Measurements from ENCODE around the gene DNM3. TPM values are rescaled to one million over a fixed set of nuclear protein-coding genes. Genes with fewer than 3 reads are reported as not detected.

The DNM3 gene
- total RNA-seq, 1 experiment from 2014 or later: 2.7 TPM

- no peak for TF ChIP-seq CTCF (conservative IDR thresholded peaks at IDR 0.05)
Measured at GRCh38 chr1:172342584-172343239, 501.4 kb downstream of the DNM3 start.

More at GRCh38 chr1:172342584-172343239, 501.4 kb downstream of the DNM3 start:
- Histone ChIP-seq H2BK20ac (ENCODE audit: low read depth, low read length, poor library complexity, severe bottlenecking) (no peak overlapping the region), H3K79me2 (ENCODE audit: insufficient read depth, low read length) (no peaks in the 10 kb centered on the region), H2BK15ac (ENCODE audit: low read depth, low read length) (no peak overlapping the region), H3K79me1 (ENCODE audit: insufficient read depth, low read depth, low read length, poor library complexity, severe bottlenecking) (no peaks in the 10 kb centered on the region), H3K27me3 (ENCODE audit: insufficient read depth, low read length) (no peaks in the 10 kb centered on the region), H3K9ac (ENCODE audit: extremely low read depth, insufficient read length, low read length) (no peak overlapping the region), H3K23ac (ENCODE audit: insufficient read length, low read depth, low read length) (no peak overlapping the region), H2AK5ac (ENCODE audit: insufficient read length, low read length) (no peak overlapping the region), H2BK12ac (ENCODE audit: insufficient read length, low read depth, low read length) (no peak overlapping the region), H2BK120ac (ENCODE audit: low read depth, low read length, poor library complexity, severe bottlenecking) (no peak overlapping the region), H3K4me1 (ENCODE audit: insufficient read depth, low read length) (peaks cover 3% of the 10 kb centered on the region; the same call in 1 of the 2 replicates), H3K23me2 (ENCODE audit: insufficient read length, low read depth, low read length, poor library complexity, severe bottlenecking) (no peaks in the 10 kb centered on the region), H4K8ac (replicated peaks; ENCODE audit: insufficient read length, low read depth, low read length) (no peak overlapping the region), H3K18ac (ENCODE audit: insufficient read length, low read depth, low read length) (no peak overlapping the region), H2BK5ac (ENCODE audit: insufficient read length, low read length) (no peak overlapping the region), H4K5ac (ENCODE audit: insufficient read length, low read depth, low read length) (no peak overlapping the region), H2AFZ (ENCODE audit: low read length) (no peak overlapping the region), H3K4me2 (ENCODE audit: insufficient read depth, insufficient read length, low read length) (no peak overlapping the region), H4K91ac (ENCODE audit: insufficient read length, low read depth, low read length) (no peak overlapping the region), H3K4ac (ENCODE audit: low read depth, low read length) (no peak overlapping the region), H3T11ph (ENCODE audit: low read length) (no peak overlapping the region), H3K9me3 (ENCODE audit: control insufficient read depth, low read depth, low read length) (no peaks in the 10 kb centered on the region), H3K14ac (ENCODE audit: insufficient read depth, low read length) (no peak overlapping the region), H3K27ac (ENCODE audit: insufficient read length, low read depth, low read length) (no peak overlapping the region), H3K56ac (ENCODE audit: insufficient read length, low read depth, low read length) (no peak overlapping the region), H4K20me1 (ENCODE audit: control insufficient read depth, insufficient read depth, insufficient read length) (no peaks in the 10 kb centered on the region)
- H3K36me3 Mint-ChIP-seq (ENCODE audit: insufficient read depth in 1 of 3, low read depth in 3 of 3): peaks cover 9 to 16% (median 15%) of the 10 kb centered on the region in 3 experiments
- peaks cover 12 to 14% of the 10 kb centered on the region in 2 experiments for H3K9me3 Mint-ChIP-seq
- H3K4me1 Mint-ChIP-seq: peaks cover 24 to 31% of the 10 kb centered on the region in 2 experiments
- DNase-seq: no peak
- peak overlapping the region in 1 of 3 experiments; percentile 40; a peak in 3 of 7 replicates for H3K27ac Mint-ChIP-seq
- no CpG with 5 or more reads among the region's 4 CpGs for WGBS (ENCODE audit: extremely low coverage, insufficient read length, low lambda C conversion rate)
- no peak overlapping the region for H3K4me3 Mint-ChIP-seq
- no peaks in the 10 kb centered on the region for H3K27me3 Mint-ChIP-seq (ENCODE audit: low read depth)
